A549 (cell line): ENCODE data around the gene BCL11B.

Source experiments
- CTCF ChIP-seq: fragments of >200 bp; sonication (Bioruptor Twin); formaldehyde crosslinking; IDR thresholded peaks from 3 replicates; pipeline ENCODE4 v1.5.1; 2016
- EHMT2 ChIP-seq: fragments of 200-600 bp; sonication (generic); IDR thresholded peaks from 2 replicates; pipeline ENCODE4 v1.6.1; 2016; ENCODE audit warnings: antibody characterized with exemption, low read depth, mild to moderate bottlenecking, moderate library complexity
- KDM1A ChIP-seq: fragments of 200-600 bp; sonication (generic); IDR thresholded peaks from 2 replicates; pipeline ENCODE4 v1.6.1; 2016; ENCODE audit warnings: low read depth, mild to moderate bottlenecking
- RAD21 ChIP-seq, 2 experiments: fragments of >200 bp in 1 of 2; sonication (Bioruptor Twin) in 1 of 2; formaldehyde crosslinking in 1 of 2; IDR thresholded peaks in 1 of 2; conservative IDR thresholded peaks in 1 of 2; 2 replicates in 1 of 2; 3 replicates in 1 of 2; pipeline ENCODE4 v1.6.1; 2012 to 2018; ENCODE audit warnings: inconsistent platforms in 1 of 2
- RCOR1 ChIP-seq: fragments of 150-350 bp; IDR thresholded peaks from 2 replicates; pipeline ENCODE4 v1.6.1; 2014; ENCODE audit warnings: antibody characterized with exemption, low read length, low read depth

DNA sequence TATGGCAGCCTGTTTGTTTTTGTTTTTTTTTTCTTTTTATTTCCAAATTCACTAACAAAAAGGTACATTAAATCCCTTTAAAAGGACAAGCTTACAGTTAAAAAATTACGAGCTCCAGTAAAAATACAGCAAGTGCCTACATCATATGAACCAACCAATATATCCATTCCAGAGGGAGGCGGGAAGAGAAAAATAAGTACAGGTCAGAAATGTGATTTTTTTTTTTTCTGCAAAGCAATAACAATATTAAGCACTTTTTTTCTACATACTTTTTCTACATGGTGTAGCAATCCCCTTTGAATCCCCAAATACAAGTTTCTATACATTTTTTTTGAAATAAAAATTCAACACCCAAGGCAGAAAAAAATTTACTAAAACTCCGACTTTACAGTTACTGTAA is 100.6 kb downstream of the BCL11B start:
- TF ChIP-seq RCOR1 (no peak), CTCF (no peak), RAD21 (conservative IDR thresholded peaks at IDR 0.05 in 1 of 2, IDR thresholded peaks at IDR 0.05 in 1 of 2) (no peak), EHMT2 (no peak), KDM1A (no peak)
